H1 (cell line): ENCODE measurements around the gene TLR9. TPM values are rescaled to one million over a fixed set of nuclear protein-coding genes. Genes with fewer than 3 reads are reported as not detected.
"Not testable (repeated sequence)": the region's sequence is repeated elsewhere in the genome, so short reads cannot be mapped to it uniquely, and the experiment has no call there.

Experiments
- CTCF ChIA-PET: fragments of 300-600 bp; sonication (Branson Sonifier 250); formaldehyde crosslinking; loops from one replicate; lab custom pipeline; 2021; ENCODE audit not compliant: partially characterized antibody; lab: Charles Lee
- POLR2A ChIA-PET: fragments of 300-600 bp; sonication (Branson Sonifier 250); formaldehyde crosslinking; loops from one replicate; lab custom pipeline; 2021; ENCODE audit warnings: inconsistent platforms; ENCODE audit not compliant: partially characterized antibody; lab: Charles Lee
- DNase-seq, 2 experiments: peaks; one replicate each; pipeline versions ENCODE4 v3.0.0 to v3.0.0-alpha.2; 2010 to 2022; ENCODE audit warnings: low spot score in 2 of 2, low read depth in 1 of 2, mixed read lengths in 1 of 2
- FAIRE-seq: peaks from 2 replicates; lab custom pipeline; 2011; peaks lifted over from hg19 to GRCh38; lab: Jason Lieb, UNC
- H2AFZ ChIP-seq: 2 replicates; pipeline ENCODE4 v1.8.1; 2012; ENCODE audit warnings: low read length, inconsistent platforms
- H2AK5ac ChIP-seq: 2 replicates; pipeline ENCODE4 v1.6.1; 2013; ENCODE audit warnings: low read depth, low read length
- H2BK120ac ChIP-seq: replicated peaks from 2 replicates; pipeline ENCODE3; 2013; ENCODE audit warnings: low read depth, low read length, inconsistent platforms
- H2BK12ac ChIP-seq: 2 replicates; pipeline ENCODE4 v1.6.1; 2013; ENCODE audit warnings: low read depth, low read length
- H2BK15ac ChIP-seq: 2 replicates; pipeline ENCODE4 v1.6.1; 2013; ENCODE audit warnings: low read length
- H2BK20ac ChIP-seq: 2 replicates; pipeline ENCODE4 v1.6.1; 2013; ENCODE audit warnings: low read length
- H2BK5ac ChIP-seq: 2 replicates; pipeline ENCODE4 v1.6.1; 2013; ENCODE audit warnings: low read depth, low read length
- H3K14ac ChIP-seq: 2 replicates; pipeline ENCODE4 v1.6.1; 2013; ENCODE audit warnings: inconsistent platforms; ENCODE audit not compliant: insufficient read length
- H3K18ac ChIP-seq: 2 replicates; pipeline ENCODE4 v1.6.1; 2013; ENCODE audit warnings: low read length; ENCODE audit errors: extremely low read depth
- H3K23ac ChIP-seq: 2 replicates; pipeline ENCODE4 v1.6.1; 2013; ENCODE audit warnings: inconsistent platforms; ENCODE audit not compliant: insufficient read length
- H3K23me2 ChIP-seq: 2 replicates; pipeline ENCODE4 v1.6.1; 2013; ENCODE audit warnings: low read depth, low read length
- H3K27ac ChIP-seq: 2 replicates; pipeline ENCODE4 v1.6.1; 2011; ENCODE audit warnings: low read depth, low read length, inconsistent platforms
- H3K27me3 ChIP-seq, 4 experiments: replicated peaks in 1 of 4; 1 replicate in 1 of 4; 2 replicates in 3 of 4; pipeline versions ENCODE4 v1.6.1 to v1.8.1; 2011 to 2013; ENCODE audit warnings: low read length in 3 of 4, mild to moderate bottlenecking in 3 of 4, inconsistent platforms in 2 of 4, mixed read lengths in 2 of 4, moderate library complexity in 1 of 4; ENCODE audit not compliant: control insufficient read depth in 3 of 4, insufficient read depth in 3 of 4; ENCODE audit errors: extremely low read depth in 1 of 4
- H3K36me3 ChIP-seq, 4 experiments: 2 replicates each; pipeline versions ENCODE4 v1.6.1 to v1.8.1; 2011 to 2013; ENCODE audit warnings: mild to moderate bottlenecking in 4 of 4, low read length in 3 of 4, moderate library complexity in 2 of 4, control low read depth in 1 of 4, inconsistent platforms in 1 of 4; ENCODE audit not compliant: insufficient read depth in 4 of 4, control insufficient read depth in 2 of 4
- H3K4ac ChIP-seq: replicated peaks from 2 replicates; pipeline ENCODE3; 2013; ENCODE audit warnings: low read length, low read depth, mixed read lengths, inconsistent platforms; ENCODE audit not compliant: insufficient read length
- H3K4me1 ChIP-seq, 4 experiments: replicated peaks in 1 of 4; 1 replicate in 1 of 4; 2 replicates in 3 of 4; pipeline versions ENCODE4 v1.6.1 to v1.8.1; 2011 to 2013; ENCODE audit warnings: low read length in 3 of 4, inconsistent platforms in 2 of 4, mixed read lengths in 1 of 4; ENCODE audit not compliant: insufficient read depth in 4 of 4, control insufficient read depth in 3 of 4
- H3K4me2 ChIP-seq, 2 experiments: 2 replicates each; pipeline versions ENCODE4 v1.6.1 to v1.8.1; 2011 to 2013; ENCODE audit warnings: low read depth in 2 of 2, low read length in 2 of 2, control low read depth in 1 of 2, inconsistent platforms in 1 of 2, mild to moderate bottlenecking in 1 of 2; ENCODE audit not compliant: insufficient read depth in 1 of 2
- H3K4me3 ChIP-seq, 4 experiments: fragments of 200-600, 300-600 bp in 1 of 4; sonication (generic), shearing (Covaris generic), sonication (Bioruptor Twin) in 1 of 4; 2 replicates each; pipeline versions ENCODE4 v1.5.1 to v1.8.1; 2011 to 2016; ENCODE audit warnings: low read length in 4 of 4, low read depth in 3 of 4, control low read depth in 2 of 4, inconsistent platforms in 2 of 4, mild to moderate bottlenecking in 2 of 4, mixed read lengths in 1 of 4, moderate library complexity in 1 of 4; ENCODE audit not compliant: insufficient read depth in 2 of 4; ENCODE audit errors: extremely low read depth in 1 of 4
- H3K56ac ChIP-seq: replicated peaks from 2 replicates; pipeline ENCODE3; 2013; ENCODE audit warnings: low read depth, mild to moderate bottlenecking, mixed read lengths, low read length, inconsistent platforms; ENCODE audit not compliant: insufficient read length
- H3K79me1 ChIP-seq: 2 replicates; pipeline ENCODE4 v1.6.1; 2013; ENCODE audit warnings: low read depth, low read length, control low read depth
- H3K79me2 ChIP-seq, 2 experiments: 2 replicates each; pipeline versions ENCODE4 v1.6.1 to v1.8.1; 2012 to 2013; ENCODE audit warnings: low read length in 2 of 2, mild to moderate bottlenecking in 2 of 2, inconsistent platforms in 1 of 2; ENCODE audit not compliant: insufficient read depth in 2 of 2, control insufficient read depth in 1 of 2
- H3K9ac ChIP-seq, 4 experiments: replicated peaks in 1 of 4; 1 replicate in 1 of 4; 2 replicates in 3 of 4; pipeline versions ENCODE4 v1.6.1 to v1.8.1; 2011 to 2013; ENCODE audit warnings: low read depth in 3 of 4, low read length in 3 of 4, control low read depth in 2 of 4, mild to moderate bottlenecking in 2 of 4, moderate library complexity in 2 of 4, inconsistent platforms in 1 of 4; ENCODE audit errors: extremely low read depth in 1 of 4
- H3K9me3 ChIP-seq, 2 experiments: 2 replicates each; pipeline versions ENCODE4 v1.6.1 to v1.8.1; 2012 to 2013; ENCODE audit warnings: mild to moderate bottlenecking in 2 of 2, moderate library complexity in 2 of 2, control low read depth in 1 of 2, inconsistent platforms in 1 of 2, low read depth in 1 of 2, low read length in 1 of 2, mixed read lengths in 1 of 2; ENCODE audit not compliant: insufficient read depth in 2 of 2
- H4K20me1 ChIP-seq, 2 experiments: replicated peaks in 1 of 2; 2 replicates each; pipeline versions ENCODE3 to v1.8.1; 2011 to 2013; ENCODE audit warnings: inconsistent platforms in 2 of 2, low read length in 2 of 2, mild to moderate bottlenecking in 1 of 2; ENCODE audit not compliant: insufficient read depth in 2 of 2, control insufficient read depth in 1 of 2
- H4K5ac ChIP-seq: 2 replicates; pipeline ENCODE4 v1.6.1; 2013; ENCODE audit warnings: low read length, low read depth, mixed read lengths, inconsistent platforms; ENCODE audit not compliant: insufficient read length
- H4K8ac ChIP-seq: 2 replicates; pipeline ENCODE4 v1.8.0; 2013; ENCODE audit warnings: mild to moderate bottlenecking, moderate library complexity, low read length, inconsistent platforms; ENCODE audit not compliant: insufficient read depth; ENCODE audit errors: extremely low read depth
- H4K91ac ChIP-seq: replicated peaks from 2 replicates; pipeline ENCODE3; 2013; ENCODE audit warnings: low read length, mixed read lengths, inconsistent platforms; ENCODE audit not compliant: insufficient read length
- RNF2 ChIP-seq: fragments of 200-900, 300-1000 bp; sonication (generic); IDR thresholded peaks from 2 replicates; pipeline ENCODE4 v1.7.1; 2016; ENCODE audit warnings: borderline replicate concordance, low read depth, mild to moderate bottlenecking, antibody characterized with exemption, low read length; ENCODE audit not compliant: poor library complexity, severe bottlenecking; ENCODE audit errors: missing control alignments
- TCF12 ChIP-seq: IDR thresholded peaks from 2 replicates; pipeline ENCODE4 v1.6.1; 2011; ENCODE audit warnings: low read depth, mild to moderate bottlenecking, low read length
- WGBS, 2 experiments: shearing (Covaris generic) in 1 of 2; methylation state at CpG; one replicate each; pipeline versions ENCODE4 v1.1.6 to v1.1.7; 2013 to 2015; ENCODE audit warnings: low lambda C conversion rate in 2 of 2, mixed read lengths in 2 of 2, inconsistent platforms in 1 of 2, low coverage in 1 of 2, missing lambda C conversion rate in 1 of 2; ENCODE audit not compliant: insufficient replicate concordance in 2 of 2, insufficient coverage in 1 of 2, insufficient read length in 1 of 2; ENCODE audit errors: extremely low coverage in 1 of 2, missing lambda C conversion rate in 1 of 2; 5-methylcytosine and 5-hydroxymethylcytosine counted together
- polyA plus RNA-seq, 7 experiments: library from polyadenylated mRNA; depleted of rRNA in 3 of 7; stranded (reverse) in 5 of 7; unstranded in 2 of 7; fragments of >200 nt in 5 of 7; fragments of 200-250 nt in 2 of 7; gene quantifications; 1 replicate in 5 of 7; 2 replicates in 1 of 7; 4 replicates in 1 of 7; pipeline versions ENCODE4 v1.2.1 to v1.2.3, GENCODE V29; 2011 to 2013; ENCODE audit warnings: missing spikeins in 2 of 7, mixed read lengths in 2 of 7
- total RNA-seq: library from RNA; stranded (reverse); fragmentation: NEBNext Ultra II Directional; extraction: Animal tissue kit (Norgen Biotek cat#: 25700); gene quantifications from 2 replicates; pipeline ENCODE4 v1.2.1, GENCODE V29; 2021

Gene TLR9
- total and polyA plus RNA-seq, 2 of the 8 experiments (the other 6 are each of a cell fraction or from before 2014, with no cell fraction given): 0.05 TPM; not detected in 1

DNA sequence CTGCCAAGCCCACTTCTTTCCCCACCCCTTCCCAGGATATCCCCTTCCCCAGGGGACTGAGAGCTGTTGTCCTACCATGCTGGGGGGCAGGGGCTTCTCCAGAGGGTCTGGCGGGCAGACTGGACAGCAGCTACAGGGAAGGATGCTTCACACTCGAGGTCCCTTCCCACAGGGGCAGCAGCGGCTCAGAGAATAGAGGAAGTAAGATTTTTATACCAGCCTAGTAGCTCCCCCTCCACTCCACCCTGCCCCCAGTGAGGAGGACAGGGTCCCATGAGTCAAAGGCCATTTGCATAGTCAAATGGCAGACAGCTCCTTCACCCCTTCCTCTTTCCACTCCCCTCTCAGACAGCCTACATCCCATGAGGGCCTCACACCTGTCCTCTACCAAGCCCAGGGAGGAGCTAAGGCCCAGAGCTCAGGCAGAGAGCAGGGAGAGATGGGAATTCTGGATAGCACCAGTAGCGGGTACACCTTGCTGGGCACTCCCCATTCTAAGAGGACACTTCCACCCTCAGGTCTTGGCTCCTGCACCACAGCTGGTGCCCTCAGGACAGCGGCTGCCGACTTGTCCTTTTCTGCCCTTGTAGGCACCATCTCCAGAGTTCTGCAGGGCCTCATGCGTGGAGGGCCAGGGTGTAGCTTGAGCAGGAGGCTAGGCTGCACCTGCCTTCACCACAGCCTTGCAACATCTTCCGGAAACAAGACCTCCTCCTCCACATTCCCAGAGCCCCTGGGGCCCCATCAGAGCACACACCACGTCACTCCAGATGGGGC lies at the start of gene TLR9 (continued):
- TF ChIP-seq RNF2 (no peak), TCF12 (no peak)

DNA sequence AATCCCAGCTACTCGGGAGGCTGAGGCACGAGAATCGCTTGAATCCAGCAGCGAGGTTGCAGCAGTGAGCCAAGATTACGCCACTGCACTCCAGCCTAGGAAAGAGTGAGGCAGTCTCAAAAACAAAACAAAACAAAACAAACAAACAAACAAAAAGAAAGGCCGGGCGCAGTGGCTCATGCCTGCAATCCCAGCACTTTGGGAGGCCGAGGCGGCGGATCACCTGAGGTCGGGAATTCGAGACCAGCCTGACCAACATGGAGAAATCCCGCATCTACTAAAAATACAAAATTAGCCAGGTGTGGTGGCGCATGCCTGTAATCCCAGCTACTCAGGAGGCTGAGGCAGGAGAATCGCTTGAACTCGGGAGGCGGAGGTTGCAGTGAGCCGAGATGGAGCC lies 49.3 kb upstream of the TLR9 start:
- peaks cover 19 to 21% of the 10 kb centered on the region in 2 experiments for H4K20me1 ChIP-seq
- H2BK15ac ChIP-seq, H3K4me1 ChIP-seq, H2AFZ ChIP-seq, H3K23ac ChIP-seq, H3K27ac ChIP-seq, H2BK120ac ChIP-seq, H3K4me3 ChIP-seq, H3K27me3 ChIP-seq, H2BK5ac ChIP-seq, H3K14ac ChIP-seq, H3K9ac ChIP-seq, H3K56ac ChIP-seq, H4K5ac ChIP-seq, H3K4me2 ChIP-seq, H2BK12ac ChIP-seq, DNase-seq, H3K4ac ChIP-seq, H4K91ac ChIP-seq, H4K8ac ChIP-seq, H3K9me3 ChIP-seq, H2BK20ac ChIP-seq, H3K18ac ChIP-seq, H2AK5ac ChIP-seq, H3K79me1 ChIP-seq, FAIRE-seq, H3K23me2 ChIP-seq: not testable (repeated sequence)
- H3K79me2 ChIP-seq: peaks cover 51 to 84% of the 10 kb centered on the region in 2 experiments
- POLR2A ChIA-PET: interaction anchor here (1.0 kb wide), 1 partner anchor 13 kb away, joined by 3 read pairs; the partner anchor contains the start of gene GLYCTK
- CTCF ChIA-PET: interaction anchor here (1.1 to 1.5 kb wide), 3 partner anchors 15 to 66 kb away, joined by 3 to 4 read pairs (median 4); no protein-coding TSS in a partner anchor
- H3K36me3 ChIP-seq: peaks cover 0 to 20% (median 9%) of the 10 kb centered on the region in 4 experiments; a peak in 4 of 8 replicates
- 97% methylated on average over 18 of the region's 18 CpGs; no CpG with 5 or more reads in 1 of the 2 experiments for WGBS, 2 experiments
